HT1080 (cell line): ENCODE results near the gene ASPG. TPM values are rescaled to one million over a fixed set of nuclear protein-coding genes. Genes with fewer than 3 reads are reported as not detected.

Source experiments
- DNase-seq: peaks from one replicate; pipeline ENCODE4 v3.0.0-alpha.2; 2015; ENCODE audit warnings: low read depth
- polyA plus RNA-seq, 2 experiments: library from polyadenylated mRNA; depleted of rRNA; stranded (reverse); fragments of >200 nt; gene quantifications; 2 replicates each; pipeline ENCODE4 v1.2.3, GENCODE V29; 2015
- total RNA-seq: library from RNA; depleted of rRNA; stranded (reverse); fragments of >200 nt; shearing (Covaris generic); gene quantifications from 2 replicates; pipeline ENCODE4 v1.2.3, GENCODE V29; 2014; rRNA removed

Gene ASPG
- not detected in 2 replicates for total RNA-seq
- not detected in 2 replicates for polyA plus RNA-seq (2015; cell fraction: cytosol; rRNA removed)
- polyA plus RNA-seq (2015; cell fraction: nucleus; rRNA removed) = 0.05 and 0.07 TPM in 2 replicates

- no peak for DNase-seq
Observed at GRCh38 chr14:104085032-104085888, at the start of gene ASPG. TSS of gene ASPG (plus strand) at chr14:104085700. CDS start at chr14:104085771, 71 bp downstream.

- DNase-seq = no peak
Observed at GRCh38 chr14:104036212-104036611, 49.3 kb upstream of the ASPG start.

GRCh38 chr14:104037074-104037473, 48.4 kb upstream of the ASPG start:
- DNase-seq = no peak

GRCh38 chr14:104037903-104038302, 47.6 kb upstream of the ASPG start:
- no peak for DNase-seq

GRCh38 chr14:104039214-104039613, 46.3 kb upstream of the ASPG start:
- DNase-seq = no peak

- no peak for DNase-seq
Observed at GRCh38 chr14:104040539-104040938, 45.0 kb upstream of the ASPG start.

- DNase-seq = no peak
Observed at GRCh38 chr14:104041430-104042104, 43.9 kb upstream of the ASPG start.

GRCh38 chr14:104044016-104044415, 41.5 kb upstream of the ASPG start:
- no peak for DNase-seq

GRCh38 chr14:104047761-104048160, 37.7 kb upstream of the ASPG start:
- no peak for DNase-seq

- no peak for DNase-seq
Observed at GRCh38 chr14:104048758-104049507, 36.6 kb upstream of the ASPG start.

- DNase-seq = no peak
Observed at GRCh38 chr14:104049576-104050240, 35.8 kb upstream of the ASPG start.

GRCh38 chr14:104051092-104051813, 34.2 kb upstream of the ASPG start:
- no peak for DNase-seq

GRCh38 chr14:104054222-104054905, 31.1 kb upstream of the ASPG start:
- no peak for DNase-seq

- no peak for DNase-seq
Observed at GRCh38 chr14:104062281-104062680, 23.2 kb upstream of the ASPG start.

GRCh38 chr14:104064003-104064402, 21.5 kb upstream of the ASPG start:
- no peak for DNase-seq

- DNase-seq = no peak
Observed at GRCh38 chr14:104066279-104066678, 19.2 kb upstream of the ASPG start.

GRCh38 chr14:104066719-104067295, 18.7 kb upstream of the ASPG start:
- no peak for DNase-seq

GRCh38 chr14:104069541-104069940, 16.0 kb upstream of the ASPG start:
- no peak for DNase-seq

GRCh38 chr14:104072586-104072985, 12.9 kb upstream of the ASPG start:
- DNase-seq = peak; percentile 24
